ENCODE measurements around the gene OR2F2. TPM values are rescaled to one million over a fixed set of nuclear protein-coding genes. Genes with fewer than 3 reads are reported as not detected.
A peak's percentile ranks its signal among the peaks of the same experiment; 100 is the strongest.

OR2F2 gene
- total RNA-seq, 1 donor from 2014 or later: not detected

GRCh38 chr7:143891457-143891856, 43.6 kb upstream of the OR2F2 start:
- H3K36me3 ChIP-seq: peaks cover 0 to 8% of the 10 kb centered on the region in 2 donors
- H3K4me1 ChIP-seq: no peaks in the 10 kb centered on the region
- H3K4me3 ChIP-seq: no peak overlapping the region
- intact Hi-C loops (cut with DNase I): no loop called here
- no peak for DNase-seq (ENCODE audit: low spot score in 2 of 2)
- no peak for TF ChIP-seq CTCF (IDR thresholded peaks at IDR 0.05)
- H3K27me3 ChIP-seq: no peaks in the 10 kb centered on the region
- H3K9me3 ChIP-seq: peaks cover 4 to 43% of the 10 kb centered on the region in 2 donors
- H3K27ac ChIP-seq: no peak overlapping the region

- TF ChIP-seq CTCF (IDR thresholded peaks at IDR 0.05): no peak
- Histone ChIP-seq H3K4me3 (no peak overlapping the region), H3K9me3 (peaks cover 4 to 43% of the 10 kb centered on the region in 2 donors), H3K27ac (no peak overlapping the region), H3K36me3 (peaks cover 0 to 8% of the 10 kb centered on the region in 2 donors), H3K4me1 (no peaks in the 10 kb centered on the region), H3K27me3 (no peaks in the 10 kb centered on the region)
- intact Hi-C loops (cut with DNase I): no loop called here
- no peak for DNase-seq (ENCODE audit: low spot score in 2 of 2)
These were observed 42.3 kb upstream of the OR2F2 start for GRCh38 chr7:143892527-143893300.

- Histone ChIP-seq H3K4me1 (peaks cover 0 to 3% of the 10 kb centered on the region in 2 donors), H3K9me3 (peaks cover 4 to 23% of the 10 kb centered on the region in 2 donors), H3K27me3 (no peaks in the 10 kb centered on the region), H3K4me3 (no peak overlapping the region), H3K27ac (no peak overlapping the region), H3K36me3 (no peaks in the 10 kb centered on the region)
- intact Hi-C loops (cut with DNase I): no loop called here
- no peak for TF ChIP-seq CTCF (IDR thresholded peaks at IDR 0.05)
- no peak for DNase-seq (ENCODE audit: low spot score in 2 of 2)
These were observed 38.4 kb upstream of the OR2F2 start for GRCh38 chr7:143896667-143897066.

- Histone ChIP-seq H3K9me3 (peaks cover 0 to 3% of the 10 kb centered on the region in 2 donors), H3K4me3 (no peak overlapping the region), H3K27me3 (no peaks in the 10 kb centered on the region), H3K27ac (no peak overlapping the region), H3K4me1 (peaks cover 0 to 3% of the 10 kb centered on the region in 2 donors), H3K36me3 (no peaks in the 10 kb centered on the region)
- DNase-seq (ENCODE audit: low spot score in 2 of 2): no peak
- intact Hi-C loops (cut with DNase I): no loop called here
- TF ChIP-seq CTCF (IDR thresholded peaks at IDR 0.05): no peak
These were observed 36.2 kb upstream of the OR2F2 start for GRCh38 chr7:143898810-143899209.

GRCh38 chr7:143900230-143900766, 34.7 kb upstream of the OR2F2 start:
- Histone ChIP-seq H3K36me3 (no peaks in the 10 kb centered on the region), H3K4me1 (peaks cover 0 to 3% of the 10 kb centered on the region in 2 donors), H3K9me3 (peaks cover 0 to 3% of the 10 kb centered on the region in 2 donors), H3K27me3 (no peaks in the 10 kb centered on the region), H3K27ac (peak overlapping the region; percentile 79 to 84), H3K4me3 (peak overlapping the region; percentile 70 to 78)
- intact Hi-C loops (cut with DNase I): loop anchor here (5.0 to 10.0 kb wide), 2 partner anchors 613 to 935 kb away; partner anchors contain the start of genes CASP2 and TPK1
- no peak for DNase-seq (ENCODE audit: low spot score in 2 of 2)
- no peak for TF ChIP-seq CTCF (IDR thresholded peaks at IDR 0.05)
